Right atrium auricular region (tissue), 2 donors: ENCODE results near the gene SPATS1. TPM values are rescaled to one million over a fixed set of nuclear protein-coding genes. Genes with fewer than 3 reads are reported as not detected.

Experiments
- DNase-seq: peaks from one replicate; pipeline ENCODE4 v3.0.0-alpha.2; 2019; ENCODE audit warnings: low spot score
- H3K27ac ChIP-seq, 2 donors: fragments of 200-600 bp; sonication (generic); 1 replicate in 1 of 2; 2 replicates in 1 of 2; pipeline ENCODE4 v1.5.1; 2016 to 2019
- H3K27me3 ChIP-seq, 2 donors: fragments of 200-600 bp; sonication (generic); one replicate each; pipeline versions ENCODE4 v1.5.1 to v1.6.0; 2017 to 2019
- H3K36me3 ChIP-seq: fragments of 200-600 bp; sonication (generic); one replicate; pipeline ENCODE4 v1.5.1; 2016
- H3K4me1 ChIP-seq, 2 donors: fragments of 200-600 bp; sonication (generic); one replicate each; pipeline versions ENCODE4 v1.5.1 to v1.6.0; 2017 to 2019
- H3K4me3 ChIP-seq, 2 donors: fragments of 200-600 bp; sonication (generic); 1 replicate in 1 of 2; 2 replicates in 1 of 2; pipeline ENCODE4 v1.5.1; 2017 to 2019; ENCODE audit warnings: mild to moderate bottlenecking in 1 of 2, moderate library complexity in 1 of 2
- H3K9me3 ChIP-seq, 2 donors: fragments of 200-600 bp; sonication (generic); one replicate each; pipeline ENCODE4 v1.5.1; 2019
- total RNA-seq, 2 donors: library from RNA; depleted of rRNA; stranded (reverse); fragments of >200 nt; gene quantifications; one replicate each; pipeline ENCODE4 v1.1.0, GENCODE V29; 2016
- TF ChIP-seq, protein P1 (sequence below), 2 donors: fragments of 200-600 bp; sonication (generic); IDR thresholded peaks; one replicate each; pipeline ENCODE4 v1.5.1; 2019; ENCODE audit warnings: antibody characterized with exemption in 2 of 2

SPATS1 gene, protein sequence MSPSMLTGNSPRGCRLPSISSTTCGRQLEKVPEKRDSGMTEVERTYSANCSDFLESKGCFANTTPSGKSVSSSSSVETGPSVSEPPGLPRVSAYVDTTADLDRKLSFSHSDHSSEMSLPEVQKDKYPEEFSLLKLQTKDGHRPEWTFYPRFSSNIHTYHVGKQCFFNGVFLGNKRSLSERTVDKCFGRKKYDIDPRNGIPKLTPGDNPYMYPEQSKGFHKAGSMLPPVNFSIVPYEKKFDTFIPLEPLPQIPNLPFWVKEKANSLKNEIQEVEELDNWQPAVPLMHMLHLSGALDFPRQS
- total RNA-seq, result not detected

DNA sequence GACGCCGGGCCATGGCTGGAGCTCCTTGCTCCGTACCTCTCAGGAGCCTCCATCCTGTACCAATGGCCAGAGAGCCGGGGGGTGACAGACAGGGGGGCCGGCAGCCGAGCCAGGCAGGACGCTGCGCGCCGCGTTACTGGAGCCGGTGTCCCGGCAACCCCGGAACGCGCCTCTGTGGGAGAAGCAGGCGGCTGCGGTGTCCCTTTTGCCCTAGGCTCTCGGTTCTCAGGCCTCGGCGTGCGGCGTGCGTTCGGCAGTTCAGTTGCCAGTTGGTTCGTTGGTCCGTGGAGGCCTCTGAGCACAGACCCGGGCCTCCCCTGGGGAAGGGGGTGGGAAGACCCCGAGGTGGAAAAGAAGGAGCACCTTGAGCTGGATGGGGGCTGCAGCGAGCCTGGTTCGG is at the start of gene SPATS1:
SPATS1 (plus strand) TSS at position 162 of the 400 bp plus-strand sequence. CDS start 446 bp downstream, outside the sequence.
- no peaks in the 10 kb centered on the region for H3K9me3 ChIP-seq
- H3K27ac ChIP-seq, result peak within 1 kb of the TSS in 1 of 2 donors; percentile 22
- no peaks in the 10 kb centered on the region for H3K36me3 ChIP-seq
- peak within 1 kb of the TSS; percentile 9 to 39 for H3K4me3 ChIP-seq
- DNase-seq, result no peak
- H3K4me1 ChIP-seq, result peaks cover 0 to 10% of the 10 kb centered on the region in 2 donors
- TF ChIP-seq, protein P1, sequence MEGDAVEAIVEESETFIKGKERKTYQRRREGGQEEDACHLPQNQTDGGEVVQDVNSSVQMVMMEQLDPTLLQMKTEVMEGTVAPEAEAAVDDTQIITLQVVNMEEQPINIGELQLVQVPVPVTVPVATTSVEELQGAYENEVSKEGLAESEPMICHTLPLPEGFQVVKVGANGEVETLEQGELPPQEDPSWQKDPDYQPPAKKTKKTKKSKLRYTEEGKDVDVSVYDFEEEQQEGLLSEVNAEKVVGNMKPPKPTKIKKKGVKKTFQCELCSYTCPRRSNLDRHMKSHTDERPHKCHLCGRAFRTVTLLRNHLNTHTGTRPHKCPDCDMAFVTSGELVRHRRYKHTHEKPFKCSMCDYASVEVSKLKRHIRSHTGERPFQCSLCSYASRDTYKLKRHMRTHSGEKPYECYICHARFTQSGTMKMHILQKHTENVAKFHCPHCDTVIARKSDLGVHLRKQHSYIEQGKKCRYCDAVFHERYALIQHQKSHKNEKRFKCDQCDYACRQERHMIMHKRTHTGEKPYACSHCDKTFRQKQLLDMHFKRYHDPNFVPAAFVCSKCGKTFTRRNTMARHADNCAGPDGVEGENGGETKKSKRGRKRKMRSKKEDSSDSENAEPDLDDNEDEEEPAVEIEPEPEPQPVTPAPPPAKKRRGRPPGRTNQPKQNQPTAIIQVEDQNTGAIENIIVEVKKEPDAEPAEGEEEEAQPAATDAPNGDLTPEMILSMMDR (IDR thresholded peaks at IDR 0.05), result no peak
- no peaks in the 10 kb centered on the region for H3K27me3 ChIP-seq

DNA sequence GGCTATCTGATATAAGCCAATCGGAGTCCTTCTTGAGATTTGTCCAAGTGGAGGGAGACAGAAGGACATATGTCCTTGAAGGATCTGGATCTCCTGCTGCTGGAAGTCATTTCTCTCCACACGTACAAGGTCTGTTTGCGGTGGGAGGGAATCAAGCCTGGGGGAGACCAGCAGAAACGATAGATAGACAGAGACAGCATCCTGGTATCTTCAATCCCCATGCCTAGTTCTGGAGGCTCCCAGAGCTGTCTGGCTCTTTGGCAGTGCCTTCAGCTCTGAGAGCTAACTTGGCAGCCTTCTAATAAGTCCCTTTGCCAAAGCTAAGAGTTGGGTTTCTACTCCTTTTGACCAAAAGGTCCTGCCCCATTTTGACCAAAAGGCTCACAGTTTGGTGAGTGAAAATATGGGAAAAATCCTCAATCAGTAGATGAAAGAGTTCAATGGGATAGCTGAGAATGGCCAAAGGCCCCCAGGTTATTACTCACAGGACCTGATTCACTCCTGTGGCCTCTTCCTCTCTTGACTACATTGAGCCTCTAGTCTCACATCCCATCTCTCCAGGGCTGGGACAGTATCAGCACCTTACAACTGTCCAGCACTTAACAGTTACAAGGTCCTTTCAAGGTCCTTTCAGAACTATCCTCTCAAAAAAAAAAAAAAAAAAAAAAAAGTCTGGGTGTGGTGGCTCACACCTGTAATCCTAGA is 49.6 kb upstream of the SPATS1 start:
- peaks cover 0 to 11% of the 10 kb centered on the region in 2 donors for H3K4me1 ChIP-seq
- peaks cover 7 to 13% of the 10 kb centered on the region in 2 donors for H3K27me3 ChIP-seq
- H3K27ac ChIP-seq, result no peak overlapping the region

DNA sequence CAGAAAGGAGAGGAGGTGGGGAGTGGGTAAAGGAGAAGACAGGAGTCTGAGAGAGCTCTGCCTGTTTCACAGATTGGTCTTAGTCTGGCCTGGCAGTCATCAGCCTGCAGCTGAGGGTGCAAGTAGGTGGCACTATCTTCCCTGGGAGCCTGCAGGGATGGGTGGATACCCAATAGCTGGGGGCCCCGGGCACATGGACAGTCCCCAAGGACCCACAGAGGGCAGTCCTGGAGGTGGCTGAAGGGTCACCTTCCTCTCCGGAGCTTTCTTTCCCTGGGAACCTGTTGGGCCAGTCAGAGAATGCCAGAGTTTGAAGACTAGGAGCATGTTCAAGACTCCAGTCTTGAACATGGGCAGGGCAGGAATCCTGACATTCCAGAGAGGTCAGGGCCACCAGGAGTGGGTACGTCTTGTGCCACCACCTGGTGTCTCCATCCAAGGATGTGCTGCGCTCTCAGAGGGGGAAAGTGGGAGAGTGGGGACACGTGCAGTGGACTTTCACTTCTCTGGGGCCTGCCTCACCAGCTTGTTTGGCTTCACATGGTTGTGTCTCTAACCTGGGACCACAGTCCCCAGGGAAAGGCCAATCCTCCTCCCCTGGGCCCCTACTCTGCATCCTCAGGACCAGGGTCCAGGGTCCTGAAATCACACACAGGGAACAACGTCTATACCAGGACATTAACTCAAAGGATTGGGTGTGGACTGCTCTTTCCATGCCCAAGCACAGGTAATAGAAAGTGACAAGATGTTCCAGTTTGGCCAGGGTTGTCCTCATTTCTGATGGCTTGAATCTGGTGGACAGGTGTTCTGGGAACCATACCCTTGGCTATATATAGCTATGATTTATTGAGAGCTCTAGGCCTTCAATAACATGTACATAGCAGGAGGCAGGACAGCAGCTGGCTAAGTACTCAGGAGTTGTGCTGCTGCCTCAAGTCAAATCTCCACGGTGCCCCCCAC is 47.3 kb upstream of the SPATS1 start:
- no peak overlapping the region for H3K27ac ChIP-seq
- no peak overlapping the region for H3K4me3 ChIP-seq
- no peak for DNase-seq
- H3K4me1 ChIP-seq, result peaks cover 0 to 15% of the 10 kb centered on the region in 2 donors
- TF ChIP-seq, protein P1 (IDR thresholded peaks at IDR 0.05), result no peak
- H3K36me3 ChIP-seq, result peaks cover under 1% of the 10 kb centered on the region
- peaks cover 7 to 13% of the 10 kb centered on the region in 2 donors for H3K27me3 ChIP-seq
- H3K9me3 ChIP-seq, result no peaks in the 10 kb centered on the region

More for the DNA sequence above, 49.6 kb upstream of the SPATS1 start:
- TF ChIP-seq, protein P1 (IDR thresholded peaks at IDR 0.05), result no peak
- Histone ChIP-seq H3K4me3 (no peak overlapping the region), H3K36me3 (no peaks in the 10 kb centered on the region), H3K9me3 (no peaks in the 10 kb centered on the region)
- no peak for DNase-seq

DNA sequence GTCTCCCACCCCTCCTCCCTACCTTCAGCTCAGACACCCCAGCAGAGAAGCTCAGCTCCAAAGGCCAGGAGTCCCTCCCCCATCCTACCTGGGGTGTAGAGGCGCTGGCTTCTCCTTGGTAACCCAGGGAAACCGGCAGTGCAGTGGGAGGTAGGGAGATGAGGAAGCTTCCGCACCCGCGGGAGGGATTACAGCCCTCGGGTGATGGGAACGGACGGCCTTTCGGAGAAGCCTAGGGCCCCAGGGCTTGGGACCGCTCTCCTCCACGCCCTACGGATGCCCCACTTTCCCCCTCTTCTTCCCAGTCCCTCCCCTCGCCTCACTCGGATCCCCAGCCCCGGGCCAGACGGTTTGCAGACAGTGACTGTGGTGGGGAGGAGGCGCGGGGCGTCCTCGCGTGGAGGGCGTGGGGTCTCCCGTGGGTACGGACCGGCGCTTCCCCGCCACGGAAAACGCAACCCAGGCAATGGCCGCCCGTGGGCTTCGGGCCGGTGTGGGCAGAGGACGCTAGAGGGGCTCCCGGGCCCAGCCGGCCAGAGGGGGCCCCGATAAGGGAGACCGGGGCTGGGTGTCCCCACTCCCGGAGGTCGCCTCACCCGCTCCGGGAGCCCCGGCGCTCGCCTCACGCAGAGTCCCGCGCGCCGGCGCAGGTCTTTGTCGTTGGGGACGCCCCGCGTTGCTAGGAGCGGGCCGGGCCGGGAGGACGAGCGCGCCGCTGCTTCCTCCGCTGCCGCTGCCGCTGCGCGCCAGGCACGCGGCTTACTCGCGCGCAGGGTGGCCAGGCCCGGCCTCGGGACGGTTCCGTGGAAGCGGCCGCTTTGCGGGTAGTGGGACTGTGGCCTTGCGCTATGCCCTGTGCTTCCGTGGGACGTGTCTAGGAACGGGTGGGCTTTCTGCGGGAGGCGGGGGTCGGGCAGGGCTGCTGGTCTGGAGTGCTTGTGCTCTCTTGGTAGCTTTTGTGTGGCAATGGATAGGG is 45.1 kb upstream of the SPATS1 start:
- Histone ChIP-seq H3K4me3 (peak overlapping the region; percentile 27 to 55), H3K4me1 (peaks cover 0 to 15% of the 10 kb centered on the region in 2 donors), H3K36me3 (peaks cover 22% of the 10 kb centered on the region), H3K9me3 (no peaks in the 10 kb centered on the region), H3K27ac (no peak overlapping the region), H3K27me3 (peaks cover 7 to 13% of the 10 kb centered on the region in 2 donors)
- DNase-seq, result no peak
- TF ChIP-seq, protein P1 (IDR thresholded peaks at IDR 0.05), result no peak
